BLaER1 treated with 17β-estradiol and CSF1 and Interleukin-3, amounts not matched to agents 10 nM and 100 nM (cell line): ENCODE measurements around the gene PTX4.

Experiments used
- H3K27ac ChIP-seq, 11 experiments: shearing (Covaris generic); formaldehyde crosslinking; 2 replicates each; pipeline ENCODE4 v1.8.1; 2022
- H3K27me3 ChIP-seq, 11 experiments: shearing (Covaris generic); formaldehyde crosslinking; 2 replicates each; pipeline ENCODE4 v1.8.1; 2022
- H3K36me3 ChIP-seq, 11 experiments: shearing (Covaris generic); formaldehyde crosslinking; 2 replicates each; pipeline ENCODE4 v1.8.1; 2022
- H3K4me1 ChIP-seq, 10 experiments: shearing (Covaris generic); formaldehyde crosslinking; 2 replicates each; pipeline ENCODE4 v1.8.1; 2022
- H3K4me2 ChIP-seq, 11 experiments: shearing (Covaris generic); formaldehyde crosslinking; 2 replicates each; pipeline ENCODE4 v1.8.1; 2022
- H3K4me3 ChIP-seq, 10 experiments: shearing (Covaris generic); formaldehyde crosslinking; 2 replicates each; pipeline ENCODE4 v1.8.1; 2022
- H3K9ac ChIP-seq, 11 experiments: shearing (Covaris generic); formaldehyde crosslinking; 2 replicates each; pipeline ENCODE4 v1.8.1; 2022
- H3K9me3 ChIP-seq, 11 experiments: shearing (Covaris generic); formaldehyde crosslinking; replicated peaks in 1 of 11; 2 replicates each; pipeline ENCODE4 v1.8.1; 2022
- H4K20me1 ChIP-seq, 11 experiments: shearing (Covaris generic); formaldehyde crosslinking; 2 replicates each; pipeline ENCODE4 v1.8.1; 2022
- Cebpa-rat ChIP-seq, 11 experiments: shearing (Covaris generic); IDR thresholded peaks; 2 replicates each; pipeline ENCODE4 v1.8.1; 2022

The PTX4 gene

DNA sequence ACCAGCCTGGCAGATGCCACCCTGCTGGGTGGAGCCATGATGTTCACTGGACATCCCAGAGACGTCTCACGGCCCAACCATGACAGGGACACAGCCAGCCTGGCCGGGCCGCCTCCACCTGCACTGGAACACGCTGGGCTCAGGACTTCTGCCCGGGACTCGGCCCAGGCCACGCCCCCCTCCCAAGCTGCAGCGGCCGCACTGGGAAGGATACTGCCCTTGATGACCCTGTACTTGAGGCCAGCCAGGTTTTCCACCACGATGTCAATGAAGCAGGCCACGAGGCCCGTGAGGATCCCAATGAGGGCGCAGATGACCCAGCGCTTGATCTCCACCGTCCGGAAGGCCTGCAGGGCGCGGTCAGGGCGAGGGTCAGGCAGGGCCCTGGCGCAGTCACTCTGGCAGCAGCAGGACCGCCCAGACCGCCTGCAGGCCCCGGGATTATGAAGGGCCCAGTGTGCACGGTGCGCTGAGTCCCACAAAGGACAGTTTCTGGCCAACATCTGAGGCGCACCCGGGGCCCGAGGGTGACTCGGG lies 28.1 kb downstream of the PTX4 start:
- H3K9ac ChIP-seq, result peak overlapping the region in 7 of 11 experiments; percentile 32 to 80 (median 58); a peak in 9 of 22 replicates
- TF ChIP-seq Cebpa-rat (IDR thresholded peaks at IDR 0.05), result no peak
- H4K20me1 ChIP-seq, result peaks cover 0 to 100% (median 53%) of the 10 kb centered on the region in 11 experiments; a peak in 16 of 22 replicates
- peak overlapping the region in 10 of 11 experiments; percentile 44 to 94 (median 84); a peak in 17 of 22 replicates for H3K4me2 ChIP-seq
- H3K4me1 ChIP-seq, result peaks cover 20 to 64% (median 54%) of the 10 kb centered on the region in 10 experiments
- no peak overlapping the region for H3K4me3 ChIP-seq
- peak overlapping the region in 8 of 11 experiments; percentile 20 to 91 (median 82); a peak in 11 of 22 replicates for H3K27ac ChIP-seq
- H3K9me3 ChIP-seq, result no peaks in the 10 kb centered on the region
- no peaks in the 10 kb centered on the region for H3K27me3 ChIP-seq
- H3K36me3 ChIP-seq, result peaks cover 73 to 97% (median 87%) of the 10 kb centered on the region in 11 experiments

DNA sequence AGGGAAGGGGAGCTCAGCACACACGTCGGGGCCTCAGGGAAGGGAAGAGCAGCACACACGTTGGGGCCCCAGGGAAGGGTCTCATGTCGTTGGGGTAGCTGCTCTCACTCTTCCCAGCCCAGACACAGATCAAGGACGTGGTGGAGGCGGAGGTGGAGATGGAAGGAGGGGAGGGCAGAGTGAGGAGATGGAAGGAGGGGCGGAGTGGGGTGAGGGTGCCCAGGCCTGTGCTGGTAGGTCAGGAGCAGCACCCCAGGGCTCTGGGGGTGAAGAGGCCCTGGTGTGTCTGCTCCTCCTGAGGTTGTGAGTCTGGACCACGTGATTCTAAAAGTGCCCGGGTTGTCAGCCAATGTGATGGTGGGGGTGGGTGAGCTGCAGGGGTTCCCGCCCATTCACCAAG lies 28.8 kb downstream of the PTX4 start:
- Histone ChIP-seq H3K4me2 (peak overlapping the region; percentile 29 to 94 (median 83); a peak in 20 of 22 replicates), H3K27ac (peak overlapping the region in 8 of 11 experiments; percentile 64 to 91 (median 82); a peak in 17 of 22 replicates), H3K27me3 (no peaks in the 10 kb centered on the region), H3K9ac (peak overlapping the region in 9 of 11 experiments; percentile 32 to 80 (median 58); a peak in 15 of 22 replicates), H4K20me1 (peaks cover 0 to 100% (median 46%) of the 10 kb centered on the region in 11 experiments; a peak in 15 of 22 replicates), H3K4me3 (no peak overlapping the region), H3K36me3 (peaks cover 73 to 97% (median 87%) of the 10 kb centered on the region in 11 experiments), H3K9me3 (no peaks in the 10 kb centered on the region), H3K4me1 (peaks cover 20 to 66% (median 60%) of the 10 kb centered on the region in 10 experiments)
- no peak for TF ChIP-seq Cebpa-rat (IDR thresholded peaks at IDR 0.05)

DNA sequence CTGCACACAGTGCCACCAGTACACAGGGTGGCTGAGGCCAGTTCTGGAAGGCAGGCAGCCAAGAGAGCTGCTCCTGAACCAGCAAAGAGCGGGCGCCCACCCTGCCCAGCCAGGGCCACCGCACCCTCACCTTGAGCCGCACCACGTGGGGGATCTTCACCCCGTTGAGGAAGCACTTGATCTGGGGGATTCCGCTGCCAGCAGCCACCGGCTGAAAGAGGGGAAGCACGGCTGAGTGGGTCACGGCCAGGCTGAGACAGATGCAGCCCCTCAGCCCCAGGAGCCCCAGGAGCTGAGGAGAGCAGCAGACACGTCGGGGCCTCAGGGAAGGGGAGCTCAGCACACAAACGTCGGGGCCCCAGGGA lies 29.8 kb downstream of the PTX4 start:
- no peak for TF ChIP-seq Cebpa-rat (IDR thresholded peaks at IDR 0.05)
- H3K9me3 ChIP-seq, result no peaks in the 10 kb centered on the region
- H4K20me1 ChIP-seq, result peaks cover 0 to 100% (median 36%) of the 10 kb centered on the region in 11 experiments; a peak in 15 of 22 replicates
- H3K4me2 ChIP-seq, result peak overlapping the region; percentile 46 to 94 (median 83); a peak in 21 of 22 replicates
- H3K4me1 ChIP-seq, result peaks cover 20 to 76% (median 70%) of the 10 kb centered on the region in 10 experiments
- H3K27ac ChIP-seq, result peak overlapping the region in 9 of 11 experiments; percentile 27 to 91 (median 77); a peak in 17 of 22 replicates
- H3K9ac ChIP-seq, result peak overlapping the region; percentile 6 to 80 (median 56); a peak in 19 of 22 replicates
- H3K4me3 ChIP-seq, result no peak overlapping the region
- H3K27me3 ChIP-seq, result no peaks in the 10 kb centered on the region
- peaks cover 73 to 97% (median 87%) of the 10 kb centered on the region in 11 experiments for H3K36me3 ChIP-seq

DNA sequence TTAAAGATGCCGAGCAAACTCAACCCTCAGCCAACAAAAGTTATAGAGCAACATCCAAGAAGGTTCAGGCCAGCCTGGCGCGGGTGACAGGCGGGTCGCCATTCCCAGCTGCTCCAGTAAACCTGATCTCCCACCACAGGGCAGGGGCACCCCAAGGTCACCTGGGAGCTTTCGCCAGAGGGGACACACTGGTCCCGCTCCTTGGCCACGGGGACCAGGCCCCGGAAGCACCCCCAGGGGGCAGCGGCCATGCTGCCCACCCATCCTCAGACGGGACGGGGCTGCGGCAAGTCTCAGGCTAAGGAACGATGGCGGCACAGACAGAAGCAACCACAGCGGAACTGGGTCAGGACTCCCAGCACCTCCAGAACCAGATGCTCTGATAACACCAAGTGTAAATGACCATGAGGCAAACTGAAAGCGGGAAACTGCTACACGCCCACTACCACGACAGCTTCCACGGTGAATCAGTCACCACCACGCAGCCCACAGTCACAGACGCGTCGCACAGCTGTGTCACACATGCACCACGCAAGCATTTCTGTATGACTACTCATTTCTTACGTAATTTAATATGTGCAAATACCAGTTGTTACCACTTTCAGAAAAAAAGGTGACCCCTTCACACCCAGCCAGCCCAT lies 30.3 kb downstream of the PTX4 start:
- H3K27me3 ChIP-seq, result no peaks in the 10 kb centered on the region
- H3K4me1 ChIP-seq, result peaks cover 20 to 81% (median 75%) of the 10 kb centered on the region in 10 experiments
- peaks cover 73 to 97% (median 87%) of the 10 kb centered on the region in 11 experiments for H3K36me3 ChIP-seq
- peak overlapping the region in 10 of 11 experiments; percentile 35 to 80 (median 57); a peak in 18 of 22 replicates for H3K9ac ChIP-seq
- peak in 3 of 11 experiments; percentile 36 to 78 (median 37); a peak in 3 of 22 replicates for TF ChIP-seq Cebpa-rat (IDR thresholded peaks at IDR 0.05)
- peak overlapping the region in 8 of 11 experiments; percentile 64 to 91 (median 82); a peak in 17 of 22 replicates for H3K27ac ChIP-seq
- peak overlapping the region; percentile 46 to 94 (median 83); a peak in 21 of 22 replicates for H3K4me2 ChIP-seq
- H3K9me3 ChIP-seq, result no peaks in the 10 kb centered on the region
- peaks cover 0 to 100% (median 31%) of the 10 kb centered on the region in 11 experiments; a peak in 14 of 22 replicates for H4K20me1 ChIP-seq
- peak overlapping the region in 3 of 10 experiments; percentile 13 to 27 (median 25); a peak in 1 of 20 replicates for H3K4me3 ChIP-seq

DNA sequence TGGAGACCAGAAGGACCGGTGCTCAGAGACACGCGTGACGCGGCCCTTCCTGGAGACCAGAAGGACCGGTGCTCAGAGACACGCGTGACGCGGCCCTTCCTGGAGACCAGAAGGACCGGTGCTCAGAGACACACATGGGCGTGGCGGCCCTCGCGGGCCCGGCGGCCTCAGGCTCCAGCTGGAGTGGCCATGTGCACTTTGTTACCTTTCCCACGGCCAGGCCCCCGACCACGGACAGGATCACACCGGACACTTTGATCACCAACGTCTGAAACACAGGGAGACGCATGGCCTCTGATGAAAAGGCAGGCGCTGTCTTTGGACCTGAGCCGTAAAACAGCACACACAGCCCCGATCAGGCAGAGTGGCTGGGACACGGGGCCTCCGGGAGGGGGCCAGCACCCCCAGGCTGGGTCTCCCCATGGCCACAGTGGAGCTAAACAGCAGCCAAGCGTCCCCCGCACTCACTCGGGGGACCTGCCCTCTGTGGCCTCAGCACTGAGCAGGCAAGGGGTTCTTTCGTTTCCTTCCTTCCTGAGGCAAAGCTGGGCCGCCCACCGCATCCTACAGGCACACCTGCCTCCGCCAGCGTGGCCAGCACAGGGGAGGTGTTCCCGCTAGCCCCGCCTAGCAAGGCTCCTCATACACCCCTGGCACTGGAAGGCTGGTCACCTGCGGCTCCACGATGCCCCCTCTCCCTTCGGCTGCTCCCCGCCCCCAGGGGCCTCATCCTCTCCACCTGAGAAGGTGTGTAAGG lies 31.1 kb downstream of the PTX4 start:
- Histone ChIP-seq H3K36me3 (peaks cover 73 to 97% (median 87%) of the 10 kb centered on the region in 11 experiments), H3K27me3 (no peaks in the 10 kb centered on the region), H3K4me2 (peak overlapping the region in 10 of 11 experiments; percentile 61 to 94 (median 84); a peak in 20 of 22 replicates), H3K4me1 (peaks cover 20 to 82% (median 78%) of the 10 kb centered on the region in 10 experiments), H3K9me3 (no peaks in the 10 kb centered on the region), H3K27ac (peak overlapping the region in 8 of 11 experiments; percentile 23 to 91 (median 82); a peak in 16 of 22 replicates), H3K9ac (peak overlapping the region in 9 of 11 experiments; percentile 3 to 80 (median 58); a peak in 16 of 22 replicates), H3K4me3 (peak overlapping the region in 3 of 10 experiments; percentile 13 to 27 (median 25); a peak in 3 of 20 replicates), H4K20me1 (peaks cover 0 to 98% (median 24%) of the 10 kb centered on the region in 11 experiments; a peak in 14 of 22 replicates)
- no peak for TF ChIP-seq Cebpa-rat (IDR thresholded peaks at IDR 0.05)

DNA sequence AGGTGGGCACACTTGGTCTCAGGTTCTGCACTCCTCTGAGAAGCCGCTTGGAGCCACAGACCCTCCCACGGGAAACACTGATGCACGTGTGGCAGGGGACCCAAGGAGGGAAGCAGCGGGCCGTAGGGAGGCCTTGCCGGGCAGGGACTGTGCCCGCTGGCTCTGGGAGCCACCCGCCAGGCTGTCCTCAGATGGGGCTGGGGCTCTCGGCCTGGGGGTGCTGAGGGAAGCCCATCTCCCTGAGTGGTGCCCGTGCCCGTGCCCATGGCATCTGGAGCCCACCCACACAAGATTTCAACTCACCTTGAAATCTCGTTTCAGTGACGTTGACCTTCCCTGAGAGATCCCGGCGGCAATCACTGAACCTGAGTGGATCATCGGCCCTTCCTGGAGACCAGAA lies 31.8 kb downstream of the PTX4 start:
- Histone ChIP-seq H3K27me3 (no peaks in the 10 kb centered on the region), H4K20me1 (peaks cover 0 to 97% (median 23%) of the 10 kb centered on the region in 11 experiments; a peak in 14 of 22 replicates), H3K4me2 (peak overlapping the region in 7 of 11 experiments; percentile 14 to 94 (median 90); a peak in 11 of 22 replicates), H3K4me3 (no peak overlapping the region), H3K9ac (peak overlapping the region in 7 of 11 experiments; percentile 16 to 80 (median 58); a peak in 9 of 22 replicates), H3K9me3 (no peaks in the 10 kb centered on the region), H3K27ac (peak overlapping the region in 6 of 11 experiments; percentile 16 to 91 (median 88); a peak in 11 of 22 replicates), H3K4me1 (peaks cover 20 to 82% (median 78%) of the 10 kb centered on the region in 10 experiments), H3K36me3 (peaks cover 74 to 97% (median 87%) of the 10 kb centered on the region in 11 experiments)
- no peak for TF ChIP-seq Cebpa-rat (IDR thresholded peaks at IDR 0.05)

DNA sequence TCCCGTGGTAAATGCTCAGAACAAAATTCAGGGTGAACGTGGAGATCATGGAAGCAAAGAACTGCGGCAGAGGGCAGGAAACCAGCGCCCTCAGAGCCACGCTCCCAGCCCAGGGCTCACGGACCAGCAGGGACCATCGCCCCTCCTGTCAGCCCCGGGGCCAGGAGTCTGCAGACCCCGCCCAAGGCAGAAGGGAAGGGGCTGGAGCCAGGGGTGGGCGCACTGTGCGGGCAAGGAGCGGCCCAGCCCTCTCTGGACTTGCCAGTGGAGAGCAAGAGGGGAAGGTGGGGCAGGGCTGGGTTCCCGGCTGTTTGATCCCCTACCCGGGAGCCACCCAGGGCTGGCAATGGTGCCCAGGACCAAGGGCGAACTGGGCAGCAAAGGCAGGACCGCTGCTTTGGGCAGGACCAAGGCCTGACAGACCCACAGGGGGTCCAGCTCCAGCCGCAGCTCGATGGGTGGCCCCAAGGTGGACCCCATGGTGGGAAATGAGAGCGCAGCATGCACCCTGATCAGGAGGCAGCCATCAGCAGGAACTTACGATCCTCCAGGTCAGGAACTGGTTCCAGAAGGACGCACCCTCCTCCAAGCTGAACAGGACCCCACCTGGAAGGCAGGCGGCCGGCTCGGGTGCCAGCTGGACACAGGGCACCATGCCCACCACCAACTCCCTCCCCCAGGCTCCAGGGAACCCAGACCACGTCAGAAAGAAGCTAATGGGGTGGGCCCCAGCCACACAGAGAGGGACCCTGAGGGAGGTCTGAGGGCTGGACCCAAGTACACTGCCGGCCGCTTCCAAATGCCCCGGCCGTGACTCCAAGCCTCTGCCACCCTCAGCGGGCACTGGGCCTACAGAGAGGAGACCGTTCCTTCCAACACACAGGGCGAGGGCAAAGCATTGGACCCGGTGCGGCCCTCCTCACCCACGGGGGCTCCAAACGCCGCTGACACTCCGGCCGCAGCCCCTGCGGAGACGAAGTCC lies 33.3 kb downstream of the PTX4 start:
- TF ChIP-seq Cebpa-rat (IDR thresholded peaks at IDR 0.05), result no peak
- peak overlapping the region in 7 of 11 experiments; percentile 11 to 91 (median 73); a peak in 11 of 22 replicates for H3K27ac ChIP-seq
- no peak overlapping the region for H3K4me3 ChIP-seq
- H3K36me3 ChIP-seq, result peaks cover 74 to 97% (median 87%) of the 10 kb centered on the region in 11 experiments
- H3K27me3 ChIP-seq, result no peaks in the 10 kb centered on the region
- H3K4me2 ChIP-seq, result peak overlapping the region in 9 of 11 experiments; percentile 45 to 87 (median 74); a peak in 16 of 22 replicates
- no peaks in the 10 kb centered on the region for H3K9me3 ChIP-seq
- H3K9ac ChIP-seq, result peak overlapping the region in 8 of 11 experiments; percentile 17 to 70 (median 58); a peak in 10 of 22 replicates
- peaks cover 0 to 92% (median 21%) of the 10 kb centered on the region in 11 experiments; a peak in 14 of 22 replicates for H4K20me1 ChIP-seq
- H3K4me1 ChIP-seq, result peaks cover 20 to 74% (median 68%) of the 10 kb centered on the region in 10 experiments
